ENCODE results near the gene SGK1. TPM values are rescaled to one million over a fixed set of nuclear protein-coding genes. Genes with fewer than 3 reads are reported as not detected.
"Not testable (repeated sequence)": the region's sequence is repeated elsewhere in the genome, so short reads cannot be mapped to it uniquely, and the experiment has no call there.

The SGK1 gene
- total RNA-seq, 1 donor from 2014 or later = 25.8 TPM

DNA sequence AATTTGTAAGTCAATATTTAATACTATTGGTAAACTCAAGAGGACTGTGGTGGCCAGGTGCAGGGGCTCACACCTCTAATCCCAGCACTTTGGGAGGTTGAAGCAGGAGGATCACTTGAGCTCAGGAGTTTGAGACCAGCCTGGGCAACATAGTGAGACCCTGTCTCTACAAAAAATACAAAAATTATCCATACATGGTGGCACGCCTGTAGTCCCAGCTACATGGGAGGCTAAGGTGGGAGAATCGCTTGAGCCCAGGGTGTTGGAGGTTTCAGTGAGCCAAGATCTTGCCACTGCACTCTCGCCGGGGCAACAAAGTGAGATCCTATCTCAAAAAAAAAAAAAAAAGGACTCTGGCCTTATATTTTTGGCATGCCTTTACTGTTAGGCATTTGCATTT lies 137.4 kb downstream of the SGK1 start:
- H3K9me3 ChIP-seq (replicated peaks); intact Hi-C loops (cut with micrococcal nuclease); H3K4me3 ChIP-seq; H3K36me3 ChIP-seq; H3K27ac ChIP-seq (replicated peaks); DNase-seq; H3K27me3 ChIP-seq (ENCODE audit: low read depth): not testable (repeated sequence)
- H3K4me1 ChIP-seq = peaks cover 33% of the 10 kb centered on the region

DNA sequence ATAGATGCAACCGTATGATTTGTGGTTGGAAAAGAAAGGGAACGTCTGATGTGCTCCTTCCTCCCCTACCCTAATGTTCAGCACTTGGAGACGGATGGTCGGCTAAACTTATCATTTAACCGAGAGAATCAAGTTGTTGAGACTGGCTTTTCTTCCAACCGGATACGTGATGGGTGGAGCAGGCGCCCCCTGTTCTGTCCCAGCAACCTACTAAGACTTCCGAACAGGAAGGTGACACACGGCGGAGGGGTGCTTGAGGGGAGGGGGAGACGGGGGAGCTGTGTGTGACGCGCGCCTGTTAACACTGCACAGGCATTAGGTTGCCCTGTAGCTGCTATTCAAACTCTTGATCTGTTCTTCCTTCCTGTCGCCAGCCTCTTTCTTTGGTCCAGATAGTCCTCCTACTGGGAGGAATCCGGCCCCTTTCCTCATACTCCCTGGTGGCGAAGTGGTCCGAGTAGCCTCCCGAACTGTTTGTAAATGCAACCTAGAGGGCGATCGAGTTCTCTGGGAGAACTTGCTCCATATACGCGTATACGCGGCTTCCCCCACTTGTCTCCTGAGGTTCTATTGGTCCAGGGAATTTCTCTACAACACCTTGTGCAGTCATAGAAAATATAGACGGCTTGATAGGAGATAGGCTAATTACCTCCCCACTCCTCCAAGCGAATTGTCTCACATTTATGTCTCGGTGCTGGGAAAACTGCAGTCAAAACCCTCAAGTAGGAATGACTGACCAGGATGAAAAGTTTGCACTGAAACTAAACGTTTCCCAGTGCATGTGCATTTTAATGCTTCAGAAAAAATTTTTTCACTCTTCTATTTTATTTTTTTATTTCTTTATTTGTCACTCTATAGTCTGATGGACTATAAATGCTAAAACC lies 139.5 kb downstream of the SGK1 start:
- Histone ChIP-seq H3K4me3 (peak overlapping the region; percentile 63), H3K36me3 (peaks cover under 1% of the 10 kb centered on the region), H3K9me3 (replicated peaks) (no peaks in the 10 kb centered on the region), H3K27ac (replicated peaks) (peak overlapping the region; percentile 99), H3K27me3 (ENCODE audit: low read depth) (no peaks in the 10 kb centered on the region), H3K4me1 (peaks cover 49% of the 10 kb centered on the region)
- DNase-seq = peak; percentile 68
- TF ChIP-seq, protein P1, sequence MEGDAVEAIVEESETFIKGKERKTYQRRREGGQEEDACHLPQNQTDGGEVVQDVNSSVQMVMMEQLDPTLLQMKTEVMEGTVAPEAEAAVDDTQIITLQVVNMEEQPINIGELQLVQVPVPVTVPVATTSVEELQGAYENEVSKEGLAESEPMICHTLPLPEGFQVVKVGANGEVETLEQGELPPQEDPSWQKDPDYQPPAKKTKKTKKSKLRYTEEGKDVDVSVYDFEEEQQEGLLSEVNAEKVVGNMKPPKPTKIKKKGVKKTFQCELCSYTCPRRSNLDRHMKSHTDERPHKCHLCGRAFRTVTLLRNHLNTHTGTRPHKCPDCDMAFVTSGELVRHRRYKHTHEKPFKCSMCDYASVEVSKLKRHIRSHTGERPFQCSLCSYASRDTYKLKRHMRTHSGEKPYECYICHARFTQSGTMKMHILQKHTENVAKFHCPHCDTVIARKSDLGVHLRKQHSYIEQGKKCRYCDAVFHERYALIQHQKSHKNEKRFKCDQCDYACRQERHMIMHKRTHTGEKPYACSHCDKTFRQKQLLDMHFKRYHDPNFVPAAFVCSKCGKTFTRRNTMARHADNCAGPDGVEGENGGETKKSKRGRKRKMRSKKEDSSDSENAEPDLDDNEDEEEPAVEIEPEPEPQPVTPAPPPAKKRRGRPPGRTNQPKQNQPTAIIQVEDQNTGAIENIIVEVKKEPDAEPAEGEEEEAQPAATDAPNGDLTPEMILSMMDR (IDR thresholded peaks at IDR 0.05; ENCODE audit: borderline replicate concordance) = peak; percentile 86
- intact Hi-C loops (cut with micrococcal nuclease) = no loop called here

DNA sequence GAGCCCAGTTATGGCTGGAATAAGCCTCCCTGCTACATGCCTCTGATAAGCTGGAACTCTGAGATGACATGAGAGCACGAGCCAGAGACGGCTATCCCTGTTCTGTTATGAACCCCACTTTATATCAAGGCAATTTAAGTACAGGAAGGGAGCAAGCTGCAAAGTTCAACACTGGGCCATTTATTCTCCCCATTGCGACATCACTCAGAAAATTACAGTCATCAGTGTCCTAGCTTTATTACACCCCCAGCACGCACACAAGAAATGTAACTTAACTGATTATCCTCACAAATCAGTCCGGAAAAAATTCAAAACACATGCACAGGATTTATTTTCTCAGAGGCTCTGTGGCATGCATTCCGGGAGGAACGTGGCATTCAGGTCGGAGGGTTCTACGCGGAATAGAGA lies 140.2 kb downstream of the SGK1 start:
- intact Hi-C loops (cut with micrococcal nuclease) = no loop called here
- Histone ChIP-seq H3K9me3 (replicated peaks) (no peaks in the 10 kb centered on the region), H3K4me3 (peak overlapping the region; percentile 63), H3K27me3 (ENCODE audit: low read depth) (no peaks in the 10 kb centered on the region), H3K4me1 (peaks cover 56% of the 10 kb centered on the region), H3K36me3 (peaks cover 7% of the 10 kb centered on the region), H3K27ac (replicated peaks) (peak overlapping the region; percentile 99)
- TF ChIP-seq, protein P1 (IDR thresholded peaks at IDR 0.05; ENCODE audit: borderline replicate concordance) = no peak
- no peak for DNase-seq

DNA sequence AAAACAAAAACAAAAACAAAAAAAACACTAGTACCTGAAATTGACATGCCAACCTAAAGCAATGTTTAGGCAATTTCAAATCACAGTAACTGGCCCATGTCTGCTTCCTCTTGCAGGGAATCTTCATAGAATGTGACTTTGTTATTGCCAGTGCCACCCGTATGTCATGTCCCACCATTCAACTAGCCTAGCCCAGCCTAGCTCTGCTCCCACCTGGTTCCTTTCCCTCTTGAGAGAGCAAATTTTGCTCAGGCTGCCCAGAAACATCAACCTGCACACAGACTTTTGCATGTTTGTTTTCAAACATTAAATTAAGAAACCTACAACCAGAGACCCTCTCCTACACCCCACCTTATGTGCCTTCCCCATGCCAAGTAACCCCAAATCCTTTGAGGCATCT lies 140.7 kb downstream of the SGK1 start:
- Histone ChIP-seq H3K4me1 (peaks cover 61% of the 10 kb centered on the region), H3K27me3 (ENCODE audit: low read depth) (no peaks in the 10 kb centered on the region), H3K9me3 (replicated peaks) (no peaks in the 10 kb centered on the region), H3K4me3 (peak overlapping the region; percentile 63), H3K27ac (replicated peaks) (peak overlapping the region; percentile 99), H3K36me3 (peaks cover 12% of the 10 kb centered on the region)
- TF ChIP-seq, protein P1 (IDR thresholded peaks at IDR 0.05; ENCODE audit: borderline replicate concordance) = no peak
- DNase-seq = no peak
- intact Hi-C loops (cut with micrococcal nuclease) = no loop called here

DNA sequence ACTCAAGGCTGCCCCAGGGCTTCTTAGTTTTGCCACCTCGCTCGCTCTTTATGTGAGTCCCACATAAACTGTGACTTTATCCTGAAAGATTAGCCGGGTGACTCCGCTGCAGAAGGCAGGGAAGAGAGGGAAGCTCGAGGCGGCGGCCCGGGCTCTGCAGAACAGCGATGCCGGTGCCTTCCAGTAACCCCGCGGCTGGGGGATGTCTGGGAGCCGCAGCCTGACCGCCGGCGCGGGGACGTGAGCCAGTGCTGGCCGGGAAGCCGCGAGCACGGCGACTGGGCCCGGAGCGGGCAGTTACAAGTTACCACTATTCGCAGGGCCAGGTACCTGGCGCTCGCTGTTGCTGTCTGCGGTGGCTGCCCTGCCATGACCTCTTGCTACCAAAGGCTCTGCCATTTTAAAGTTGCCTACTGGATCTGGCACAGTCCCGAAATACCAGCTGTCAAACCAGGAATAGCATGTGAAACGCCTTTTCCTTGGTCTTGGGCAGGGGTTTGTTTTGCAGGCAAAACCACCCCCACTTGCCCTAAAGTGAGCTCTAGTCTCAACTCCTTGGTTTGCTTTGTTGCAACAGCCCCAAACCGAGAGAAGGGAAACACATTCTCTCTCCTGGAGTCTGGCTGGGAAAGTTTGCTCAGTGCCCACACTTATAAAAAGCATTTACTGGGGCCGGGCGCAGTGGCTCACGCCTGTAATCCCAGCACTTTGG lies 141.5 kb downstream of the SGK1 start:
- Histone ChIP-seq H3K36me3 (peaks cover 20% of the 10 kb centered on the region), H3K27ac (replicated peaks) (peak overlapping the region; percentile 99), H3K4me1 (peaks cover 69% of the 10 kb centered on the region), H3K27me3 (ENCODE audit: low read depth) (no peaks in the 10 kb centered on the region), H3K4me3 (peak overlapping the region; percentile 86), H3K9me3 (replicated peaks) (no peaks in the 10 kb centered on the region)
- intact Hi-C loops (cut with micrococcal nuclease) = no loop called here
- TF ChIP-seq, protein P1 (IDR thresholded peaks at IDR 0.05; ENCODE audit: borderline replicate concordance) = no peak
- DNase-seq = peak; percentile 62

Measured in left ventricle myocardium inferior (tissue), 1 donor.